Chondrocyte (in vitro differentiated cells): ENCODE results near the gene MAML3. TPM values are rescaled to one million over a fixed set of nuclear protein-coding genes. Genes with fewer than 3 reads are reported as not detected.

Experiments used
- DNase-seq: peaks from one replicate; pipeline ENCODE4 v3.0.0; 2021; ENCODE audit warnings: mixed read lengths, low spot score
- H3K27ac Mint-ChIP-seq: one replicate; pipeline ENCODE4 v1.8.0; 2021; ENCODE audit warnings: mild to moderate bottlenecking, moderate library complexity, mixed read lengths; ENCODE audit not compliant: unreplicated experiment
- H3K27me3 Mint-ChIP-seq: 2 replicates; pipeline ENCODE4 v1.8.0; 2021; ENCODE audit warnings: low read depth, mixed read lengths
- H3K36me3 Mint-ChIP-seq: 2 replicates; pipeline ENCODE4 v1.8.0; 2021; ENCODE audit warnings: low read depth, mixed read lengths
- H3K4me1 Mint-ChIP-seq: 2 replicates; pipeline ENCODE4 v1.8.0; 2021; ENCODE audit warnings: low read depth, mild to moderate bottlenecking, mixed read lengths
- H3K4me3 Mint-ChIP-seq: one replicate; pipeline ENCODE4 v1.8.0; 2021; ENCODE audit warnings: mild to moderate bottlenecking, moderate library complexity, mixed read lengths; ENCODE audit not compliant: unreplicated experiment
- H3K9me3 Mint-ChIP-seq: 2 replicates; pipeline ENCODE4 v1.8.0; 2021; ENCODE audit warnings: low read depth, mixed read lengths
- total RNA-seq: library from RNA; stranded (reverse); gene quantifications from 3 replicates; pipeline ENCODE4 v1.2.1, GENCODE V29; 2021
- TF ChIP-seq, protein P1 (sequence below): fragments of 200-600 bp; sonication (generic); IDR thresholded peaks from 2 replicates; pipeline ENCODE4 v1.5.0; 2021; ENCODE audit warnings: antibody characterized with exemption, mild to moderate bottlenecking, moderate library complexity

Gene MAML3
- total RNA-seq, 1 donor from 2014 or later, result 1.6 TPM

DNA sequence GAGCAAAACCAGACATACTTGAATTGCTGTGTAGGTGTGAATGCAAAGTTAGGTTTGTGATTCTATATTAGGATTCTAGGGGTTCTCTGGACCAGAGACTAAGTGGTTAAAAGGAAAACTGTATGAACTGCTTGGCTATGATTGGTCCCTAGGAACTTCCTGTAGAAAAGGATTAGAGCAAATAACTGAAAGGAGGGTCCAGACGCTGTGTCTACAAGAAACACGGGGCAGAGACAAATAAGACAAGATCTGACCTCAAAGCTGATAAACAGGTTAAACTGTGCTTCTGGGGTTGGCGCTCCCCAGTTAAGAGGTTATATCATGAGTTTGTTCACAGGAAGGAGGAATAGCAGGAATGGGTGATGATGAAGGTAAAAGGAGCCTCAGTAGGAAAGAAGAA, 304.8 kb downstream of the MAML3 start:
- Mint-ChIP-seq H3K4me3 (no peak overlapping the region), H3K27me3 (no peaks in the 10 kb centered on the region), H3K27ac (no peak overlapping the region), H3K9me3 (no peaks in the 10 kb centered on the region), H3K4me1 (peaks cover 3% of the 10 kb centered on the region), H3K36me3 (no peaks in the 10 kb centered on the region)
- TF ChIP-seq, protein P1, sequence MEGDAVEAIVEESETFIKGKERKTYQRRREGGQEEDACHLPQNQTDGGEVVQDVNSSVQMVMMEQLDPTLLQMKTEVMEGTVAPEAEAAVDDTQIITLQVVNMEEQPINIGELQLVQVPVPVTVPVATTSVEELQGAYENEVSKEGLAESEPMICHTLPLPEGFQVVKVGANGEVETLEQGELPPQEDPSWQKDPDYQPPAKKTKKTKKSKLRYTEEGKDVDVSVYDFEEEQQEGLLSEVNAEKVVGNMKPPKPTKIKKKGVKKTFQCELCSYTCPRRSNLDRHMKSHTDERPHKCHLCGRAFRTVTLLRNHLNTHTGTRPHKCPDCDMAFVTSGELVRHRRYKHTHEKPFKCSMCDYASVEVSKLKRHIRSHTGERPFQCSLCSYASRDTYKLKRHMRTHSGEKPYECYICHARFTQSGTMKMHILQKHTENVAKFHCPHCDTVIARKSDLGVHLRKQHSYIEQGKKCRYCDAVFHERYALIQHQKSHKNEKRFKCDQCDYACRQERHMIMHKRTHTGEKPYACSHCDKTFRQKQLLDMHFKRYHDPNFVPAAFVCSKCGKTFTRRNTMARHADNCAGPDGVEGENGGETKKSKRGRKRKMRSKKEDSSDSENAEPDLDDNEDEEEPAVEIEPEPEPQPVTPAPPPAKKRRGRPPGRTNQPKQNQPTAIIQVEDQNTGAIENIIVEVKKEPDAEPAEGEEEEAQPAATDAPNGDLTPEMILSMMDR, result no peak
- DNase-seq, result no peak

DNA sequence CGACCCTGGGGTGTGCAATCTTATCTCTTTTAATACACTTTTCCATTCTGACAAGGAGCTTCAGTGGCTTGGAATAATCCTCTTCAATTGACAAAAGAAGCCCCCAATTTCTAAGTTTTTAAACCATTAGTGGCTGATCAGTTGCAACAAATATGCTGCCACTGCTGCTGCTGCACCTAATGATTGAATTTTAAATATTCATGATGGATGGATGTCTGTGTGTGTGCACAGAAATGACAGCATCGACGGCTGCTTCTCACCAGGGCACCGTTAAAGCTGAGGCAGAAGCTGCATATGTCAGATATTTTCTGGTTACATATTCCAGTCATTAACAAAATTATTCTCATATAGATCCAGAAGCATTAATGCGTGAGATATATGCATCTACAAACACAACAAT, 306.0 kb downstream of the MAML3 start:
- no peak overlapping the region for H3K4me3 Mint-ChIP-seq
- TF ChIP-seq, protein P1, result no peak
- H3K36me3 Mint-ChIP-seq, result no peaks in the 10 kb centered on the region
- H3K27ac Mint-ChIP-seq, result no peak overlapping the region
- H3K9me3 Mint-ChIP-seq, result no peaks in the 10 kb centered on the region
- no peaks in the 10 kb centered on the region for H3K27me3 Mint-ChIP-seq
- H3K4me1 Mint-ChIP-seq, result peaks cover 3% of the 10 kb centered on the region
- no peak for DNase-seq

DNA sequence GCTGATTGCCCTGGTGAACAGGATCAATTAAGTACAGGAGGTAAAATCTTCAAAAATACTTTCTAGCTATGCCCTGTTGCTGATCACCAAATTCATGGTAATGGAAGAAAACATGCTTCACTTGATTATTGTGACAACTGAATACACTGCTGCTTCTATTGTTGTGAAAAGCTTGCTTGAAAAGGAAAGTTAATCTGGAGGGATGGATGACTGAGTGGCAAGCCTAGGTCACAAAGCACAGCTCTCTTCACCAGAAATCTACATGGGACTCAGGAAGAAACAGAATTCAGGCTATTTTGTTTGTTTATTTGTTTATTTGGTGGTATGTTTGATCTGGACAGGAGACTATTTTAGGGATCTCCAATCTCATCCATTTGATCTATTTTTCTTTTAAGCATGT, 306.4 kb downstream of the MAML3 start:
- no peak overlapping the region for H3K4me3 Mint-ChIP-seq
- no peak overlapping the region for H3K27ac Mint-ChIP-seq
- H3K27me3 Mint-ChIP-seq, result no peaks in the 10 kb centered on the region
- no peak for DNase-seq
- H3K36me3 Mint-ChIP-seq, result no peaks in the 10 kb centered on the region
- H3K4me1 Mint-ChIP-seq, result peaks cover 3% of the 10 kb centered on the region
- TF ChIP-seq, protein P1, result no peak
- no peaks in the 10 kb centered on the region for H3K9me3 Mint-ChIP-seq

DNA sequence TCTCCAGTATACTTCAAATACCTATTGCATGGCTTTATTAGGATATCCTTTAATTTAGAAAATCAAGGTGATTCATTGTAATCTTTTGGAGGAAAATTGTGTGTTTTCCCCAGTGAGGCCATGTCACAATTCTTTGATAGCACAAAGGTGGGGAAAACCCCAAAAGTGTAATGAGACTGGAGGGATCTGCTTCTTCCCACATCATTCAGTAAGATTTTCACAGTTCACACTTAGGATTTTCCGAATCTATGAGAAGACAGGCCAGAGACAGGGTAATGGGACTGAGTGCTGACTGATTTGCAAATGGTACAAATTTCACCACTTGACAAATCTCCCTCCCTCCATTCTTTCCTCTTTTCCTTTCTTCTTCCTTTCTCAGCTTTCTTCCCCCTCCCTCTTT, 307.2 kb downstream of the MAML3 start:
- DNase-seq, result no peak
- Mint-ChIP-seq H3K27me3 (no peaks in the 10 kb centered on the region), H3K27ac (no peak overlapping the region), H3K36me3 (no peaks in the 10 kb centered on the region), H3K4me1 (peaks cover 3% of the 10 kb centered on the region), H3K4me3 (no peak overlapping the region), H3K9me3 (no peaks in the 10 kb centered on the region)
- TF ChIP-seq, protein P1, result no peak

DNA sequence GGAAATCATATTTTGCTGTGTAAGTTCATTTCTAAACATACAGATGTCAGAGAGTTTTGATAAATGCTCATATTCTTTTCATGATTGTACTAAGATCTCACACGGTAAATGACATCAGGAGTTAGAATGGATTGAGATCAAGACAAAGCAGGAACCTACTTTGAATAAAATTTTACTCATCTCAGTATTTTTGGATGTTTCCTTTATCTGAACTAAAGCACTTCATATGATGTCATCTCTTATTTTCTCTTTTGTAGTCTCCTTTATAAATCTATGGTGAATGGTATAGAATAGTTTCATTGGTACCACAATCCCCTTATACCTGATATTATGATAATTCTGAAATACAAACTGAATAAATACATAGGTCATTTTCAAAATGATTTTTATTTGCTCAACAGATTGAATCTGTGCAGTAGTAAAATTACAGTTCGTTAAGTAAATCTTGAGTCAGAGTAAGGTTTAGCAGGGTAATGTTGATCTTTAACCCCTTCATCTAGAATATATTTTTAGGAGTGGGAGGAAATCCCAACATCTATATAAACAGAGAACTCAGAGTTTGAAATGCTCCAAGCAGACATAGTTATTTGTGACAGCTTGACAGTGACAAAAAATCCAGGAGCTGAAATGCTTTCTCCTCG, 308.4 kb downstream of the MAML3 start:
- DNase-seq, result no peak
- Mint-ChIP-seq H3K4me3 (no peak overlapping the region), H3K27me3 (no peaks in the 10 kb centered on the region), H3K36me3 (no peaks in the 10 kb centered on the region), H3K4me1 (peaks cover 3% of the 10 kb centered on the region), H3K9me3 (no peaks in the 10 kb centered on the region), H3K27ac (no peak overlapping the region)
- TF ChIP-seq, protein P1, result no peak
